Epithelial cell of esophagus (primary cell): Measurements from ENCODE around the gene C22orf42.

Experiments
- DNase-seq: peaks from one replicate; pipeline ENCODE4 v3.0.0; 2010; ENCODE audit warnings: low read depth
- H3K4me3 ChIP-seq: 2 replicates; pipeline ENCODE4 v1.5.1; 2011; ENCODE audit warnings: mild to moderate bottlenecking, low read length, control low read depth
- TF ChIP-seq, protein P1 (sequence below): IDR thresholded peaks from 2 replicates; pipeline ENCODE4 v1.5.1; 2011; ENCODE audit warnings: low read depth, mild to moderate bottlenecking, low read length, control low read depth, inconsistent platforms; ENCODE audit not compliant: insufficient read depth; ENCODE audit errors: missing control alignments

The C22orf42 gene

DNA sequence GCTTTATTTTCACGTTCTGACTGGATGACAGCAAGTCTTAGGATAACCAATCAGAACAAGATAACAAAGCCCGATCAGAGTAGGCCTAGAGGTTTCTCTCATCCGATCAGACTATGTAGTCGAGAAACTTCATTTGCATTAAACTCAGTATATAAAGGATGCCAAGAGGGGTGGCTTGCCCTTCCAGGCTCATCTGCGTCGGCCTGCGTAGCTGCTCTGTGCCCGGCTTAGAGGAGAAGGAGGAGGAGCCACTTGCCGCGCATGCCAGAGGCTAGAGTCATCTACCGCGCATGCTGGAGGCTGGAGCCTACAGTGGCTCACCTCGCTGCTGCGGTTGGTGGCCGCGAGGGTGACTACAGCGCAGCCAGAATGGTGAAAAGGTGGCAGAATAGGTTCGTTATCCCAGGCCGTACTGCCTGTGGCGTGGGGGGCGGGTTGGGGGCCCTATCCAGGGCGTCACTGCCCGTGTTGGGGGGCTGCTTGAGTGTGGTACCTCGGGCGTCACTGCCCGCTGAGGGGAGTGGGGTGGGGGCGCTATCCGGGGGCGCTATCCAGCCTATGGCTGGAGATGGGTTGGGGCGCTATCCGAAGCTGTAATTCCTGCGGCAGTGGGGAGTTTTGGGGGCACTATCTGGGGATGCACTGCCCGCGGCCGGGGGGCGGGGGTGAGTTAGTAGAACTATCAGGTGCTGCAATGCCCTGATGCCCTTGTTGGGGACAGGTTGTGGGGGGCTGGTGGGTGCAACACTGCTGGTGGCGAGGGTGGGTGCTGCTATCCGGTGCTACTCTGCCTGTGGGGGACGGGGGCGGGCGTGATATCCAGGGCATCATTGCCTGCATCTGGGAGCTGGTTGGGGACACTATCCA lies 46.0 kb upstream of the C22orf42 start, which contains the start of gene RFPL2:
TSS of gene RFPL2 (minus strand) at position 218 of the 867 bp plus-strand sequence. CDS start 2,622 bp downstream, outside the sequence.
- DNase-seq = peak; percentile 32
- H3K4me3 ChIP-seq = no peak within 1 kb of the TSS

DNA sequence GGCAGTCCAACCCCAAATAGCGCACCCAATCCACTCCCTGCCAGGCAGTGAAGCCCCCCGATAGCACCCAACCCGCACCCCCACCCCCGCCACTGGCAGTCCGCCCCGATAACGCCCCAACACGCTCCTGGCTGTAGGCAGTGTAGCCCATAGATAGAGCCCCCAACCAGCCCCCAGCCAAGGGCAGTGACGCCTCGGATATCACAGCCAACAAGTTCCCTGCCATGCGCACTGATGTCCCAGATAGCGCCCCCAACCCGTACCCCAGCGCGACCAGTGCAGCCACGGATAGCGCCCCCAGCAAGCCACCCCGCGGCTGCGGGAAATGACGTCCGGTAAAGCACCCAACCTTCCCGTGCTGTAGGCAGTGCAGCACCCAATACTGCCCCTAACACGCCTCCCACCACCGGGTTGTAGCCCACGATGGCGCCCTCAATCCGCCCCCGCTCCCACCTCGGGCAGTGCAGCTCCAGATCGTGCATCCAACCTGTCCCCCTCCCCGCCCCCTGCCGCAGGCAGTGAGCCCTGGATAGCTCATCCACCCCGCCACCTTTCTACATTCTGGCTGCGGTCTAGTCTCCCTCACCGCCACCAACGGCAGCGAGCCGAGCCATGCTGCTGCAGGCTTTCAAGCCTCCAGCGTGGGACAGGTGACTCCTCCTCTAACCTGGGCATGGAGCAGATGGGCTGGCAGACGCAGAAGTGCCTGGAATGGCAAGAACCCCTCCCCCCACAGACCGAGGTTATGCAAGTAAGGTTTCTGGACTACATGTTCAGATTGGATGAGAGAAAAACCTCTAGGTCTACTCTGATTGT lies 45.1 kb upstream of the C22orf42 start:
- no peak for DNase-seq
- TF ChIP-seq, protein P1, sequence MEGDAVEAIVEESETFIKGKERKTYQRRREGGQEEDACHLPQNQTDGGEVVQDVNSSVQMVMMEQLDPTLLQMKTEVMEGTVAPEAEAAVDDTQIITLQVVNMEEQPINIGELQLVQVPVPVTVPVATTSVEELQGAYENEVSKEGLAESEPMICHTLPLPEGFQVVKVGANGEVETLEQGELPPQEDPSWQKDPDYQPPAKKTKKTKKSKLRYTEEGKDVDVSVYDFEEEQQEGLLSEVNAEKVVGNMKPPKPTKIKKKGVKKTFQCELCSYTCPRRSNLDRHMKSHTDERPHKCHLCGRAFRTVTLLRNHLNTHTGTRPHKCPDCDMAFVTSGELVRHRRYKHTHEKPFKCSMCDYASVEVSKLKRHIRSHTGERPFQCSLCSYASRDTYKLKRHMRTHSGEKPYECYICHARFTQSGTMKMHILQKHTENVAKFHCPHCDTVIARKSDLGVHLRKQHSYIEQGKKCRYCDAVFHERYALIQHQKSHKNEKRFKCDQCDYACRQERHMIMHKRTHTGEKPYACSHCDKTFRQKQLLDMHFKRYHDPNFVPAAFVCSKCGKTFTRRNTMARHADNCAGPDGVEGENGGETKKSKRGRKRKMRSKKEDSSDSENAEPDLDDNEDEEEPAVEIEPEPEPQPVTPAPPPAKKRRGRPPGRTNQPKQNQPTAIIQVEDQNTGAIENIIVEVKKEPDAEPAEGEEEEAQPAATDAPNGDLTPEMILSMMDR = no peak
- H3K4me3 ChIP-seq = no peak overlapping the region

More for the DNA sequence above, 46.0 kb upstream of the C22orf42 start, which contains the start of gene RFPL2:
- TF ChIP-seq, protein P1 = no peak

DNA sequence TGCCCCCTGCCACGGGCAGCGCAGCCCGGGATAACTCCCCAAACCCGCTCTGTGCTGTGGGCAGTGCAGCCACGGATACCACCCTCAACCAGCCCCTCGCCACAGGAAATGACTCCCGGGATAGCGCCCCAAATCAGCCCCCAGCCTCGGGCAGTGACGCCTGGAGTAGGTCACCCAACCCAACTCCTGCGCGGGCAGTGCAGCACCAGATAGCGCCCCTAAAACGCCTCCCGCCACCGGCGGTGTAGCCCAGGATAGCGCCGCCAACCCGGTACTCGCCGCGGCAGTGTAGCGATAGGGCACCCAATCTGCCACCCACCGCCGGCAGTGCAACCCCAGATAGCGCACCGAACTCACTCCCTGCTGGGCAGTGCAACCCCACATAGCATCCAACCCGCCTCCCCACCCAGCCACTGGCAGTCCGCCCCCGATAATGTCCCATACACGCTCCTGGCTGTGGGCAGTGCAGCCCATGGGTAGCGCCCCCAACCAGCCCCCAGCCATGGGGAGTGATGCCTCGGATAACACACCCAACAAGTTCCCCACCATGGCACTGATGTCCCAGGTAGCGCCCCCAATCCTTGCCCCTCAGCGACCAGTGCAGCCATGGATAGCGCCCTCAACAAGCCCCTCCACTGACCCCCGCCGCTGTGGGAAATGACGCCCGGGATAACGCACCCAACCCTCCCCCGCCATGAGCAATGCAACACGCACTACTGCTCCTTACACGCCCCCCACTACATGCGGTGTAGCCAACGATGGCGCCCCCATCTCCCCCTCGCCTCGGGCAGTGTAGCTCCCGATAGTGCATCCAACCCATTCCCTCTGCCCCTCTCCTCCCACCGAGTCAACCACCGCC lies 44.3 kb upstream of the C22orf42 start:
- no peak for DNase-seq
- TF ChIP-seq, protein P1 = no peak
- H3K4me3 ChIP-seq = no peak overlapping the region

DNA sequence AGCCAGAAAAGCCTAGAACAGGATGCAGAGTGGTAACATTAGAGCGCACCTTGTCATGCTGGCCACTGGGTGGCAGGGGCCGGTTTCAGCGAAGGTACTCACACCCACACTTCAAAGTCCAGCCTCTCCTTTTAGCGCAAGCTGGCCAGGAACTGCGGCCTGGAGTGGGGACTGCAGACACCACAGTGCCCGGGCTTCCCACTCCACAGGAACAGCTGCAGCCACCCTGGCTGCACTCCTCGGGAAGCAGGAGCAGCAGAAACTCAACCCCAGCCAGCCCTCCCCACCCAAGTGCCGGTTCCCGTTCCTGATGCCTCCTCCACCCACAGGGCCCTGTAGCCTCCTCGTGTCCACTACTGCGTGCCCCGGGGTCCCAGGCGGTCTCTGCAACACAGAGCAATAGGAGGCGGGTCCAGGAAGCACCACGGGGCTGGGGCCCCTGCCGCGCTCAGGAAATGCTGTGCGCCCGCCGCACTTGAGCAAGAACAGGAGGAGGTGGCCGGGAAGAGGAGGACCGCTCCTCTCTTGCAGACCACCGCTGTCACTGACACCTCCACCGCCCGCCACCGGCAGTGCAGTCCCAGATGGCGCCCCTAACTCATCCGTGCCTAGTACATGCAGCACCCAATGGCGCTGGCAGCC lies 43.6 kb upstream of the C22orf42 start:
- DNase-seq = peak; percentile 57
- no peak overlapping the region for H3K4me3 ChIP-seq
- TF ChIP-seq, protein P1 = peak; percentile 71

DNA sequence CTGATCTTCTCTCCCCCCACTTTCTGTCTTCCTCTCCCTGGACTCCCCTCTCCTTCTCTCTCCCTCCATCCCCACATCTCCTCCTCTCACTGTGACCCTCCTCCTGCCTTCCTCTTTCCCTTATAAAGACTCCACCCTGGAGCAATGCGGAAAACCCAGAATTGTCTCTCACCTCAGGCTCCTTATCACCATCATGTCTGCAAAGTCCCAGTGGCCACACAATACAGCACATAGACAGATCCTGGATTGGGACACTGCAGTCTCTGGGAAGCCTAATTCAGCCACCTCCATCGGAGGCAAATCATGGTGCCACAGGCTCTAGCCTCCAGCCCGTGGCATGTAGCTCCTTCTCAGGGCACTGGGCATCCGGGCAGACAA lies 43.0 kb upstream of the C22orf42 start:
- TF ChIP-seq, protein P1 = no peak
- no peak for DNase-seq
- H3K4me3 ChIP-seq = no peak overlapping the region

DNA sequence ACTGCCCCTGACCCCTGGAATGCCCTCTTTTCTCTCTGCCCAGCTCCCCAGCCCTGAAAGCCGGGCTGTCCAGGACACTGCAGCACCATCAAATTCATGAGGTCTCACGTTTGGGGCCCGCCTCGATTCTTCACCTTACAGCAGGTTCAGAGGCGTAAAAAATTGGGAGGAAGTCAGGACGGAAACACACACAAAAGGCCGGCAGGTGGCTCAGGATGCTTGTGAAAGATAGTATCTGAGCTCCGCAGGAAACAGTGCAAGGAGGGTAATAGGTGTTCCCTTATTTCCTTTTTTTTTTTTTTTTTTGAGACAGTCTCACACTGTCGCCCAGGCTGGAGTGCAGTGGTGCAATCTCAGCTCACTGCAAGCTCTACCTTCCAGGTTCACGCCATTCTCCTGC lies 41.6 kb upstream of the C22orf42 start:
- H3K4me3 ChIP-seq = no peak overlapping the region
- no peak for DNase-seq
- TF ChIP-seq, protein P1 = no peak
